HG02981 (cell line): ENCODE results near the gene ITSN1.

ENCODE experiments used
- ATAC-seq: cut with Tn5 transposase; IDR thresholded peaks from one replicate; pipeline ENCODE4 v1.9.1; 2021; ENCODE audit warnings: mild to moderate bottlenecking, moderate library complexity; ENCODE audit not compliant: unreplicated experiment

The ITSN1 gene

GRCh38 chr21:33677450-33677849 is 35.1 kb downstream of the ITSN1 start:
- ATAC-seq = no peak

- no peak for ATAC-seq
These were observed 38.6 kb downstream of the ITSN1 start for GRCh38 chr21:33680870-33681269.

- no peak for ATAC-seq
These were observed 40.8 kb downstream of the ITSN1 start for GRCh38 chr21:33682992-33683627.

GRCh38 chr21:33684068-33684467 is 41.8 kb downstream of the ITSN1 start:
- no peak for ATAC-seq

- no peak for ATAC-seq
These were observed 42.7 kb downstream of the ITSN1 start for GRCh38 chr21:33684923-33685560.

GRCh38 chr21:33685613-33686197 is 43.4 kb downstream of the ITSN1 start:
- ATAC-seq = no peak

- no peak for ATAC-seq
These were observed 44.1 kb downstream of the ITSN1 start for GRCh38 chr21:33686386-33686785.

- no peak for ATAC-seq
These were observed 45.3 kb downstream of the ITSN1 start for GRCh38 chr21:33687634-33688033.

GRCh38 chr21:33688353-33688752 is 46.1 kb downstream of the ITSN1 start:
- no peak for ATAC-seq

- no peak for ATAC-seq
These were observed 48.6 kb downstream of the ITSN1 start for GRCh38 chr21:33690874-33691273.

GRCh38 chr21:33691945-33692603 is 49.8 kb downstream of the ITSN1 start:
- no peak for ATAC-seq

GRCh38 chr21:33695813-33696212 is 53.5 kb downstream of the ITSN1 start:
- no peak for ATAC-seq

GRCh38 chr21:33696465-33696864 is 54.2 kb downstream of the ITSN1 start:
- no peak for ATAC-seq

GRCh38 chr21:33698087-33698860 is 56.0 kb downstream of the ITSN1 start:
- no peak for ATAC-seq

- ATAC-seq = no peak
These were observed 57.0 kb downstream of the ITSN1 start for GRCh38 chr21:33699277-33699676.

GRCh38 chr21:33700491-33700890 is 58.2 kb downstream of the ITSN1 start:
- no peak for ATAC-seq

- ATAC-seq = no peak
These were observed 61.7 kb downstream of the ITSN1 start for GRCh38 chr21:33703750-33704606.

GRCh38 chr21:33707846-33708245 is 65.5 kb downstream of the ITSN1 start:
- ATAC-seq = no peak

- no peak for ATAC-seq
These were observed 66.6 kb downstream of the ITSN1 start for GRCh38 chr21:33708874-33709273.
